Mononuclear cell (primary cell): ENCODE results near the gene LRRC4C. TPM values are rescaled to one million over a fixed set of nuclear protein-coding genes. Genes with fewer than 3 reads are reported as not detected.

ENCODE experiments used
- H3K27me3 ChIP-seq: 2 replicates; pipeline ENCODE4 v1.6.0; 2011; ENCODE audit warnings: low read length, control low read depth; ENCODE audit not compliant: insufficient read depth
- H3K4me1 ChIP-seq: 2 replicates; pipeline ENCODE4 v1.5.1; 2011; ENCODE audit warnings: mild to moderate bottlenecking, low read length, control low read depth; ENCODE audit not compliant: insufficient read depth
- H3K4me3 ChIP-seq: 2 replicates; pipeline ENCODE4 v1.5.1; 2011; ENCODE audit warnings: mild to moderate bottlenecking, low read length, moderate library complexity
- H3K9me3 ChIP-seq: 2 replicates; pipeline ENCODE4 v1.5.1; 2011; ENCODE audit warnings: low read depth, mild to moderate bottlenecking, control low read depth, low read length
- total RNA-seq: library from RNA; depleted of rRNA; stranded (reverse); fragments of >200 nt; gene quantifications from one replicate; pipeline ENCODE4 v1.2.3, GENCODE V29; 2012

LRRC4C gene
- not detected for total RNA-seq

- H3K4me3 ChIP-seq = no peak within 1 kb of the TSS
- peaks cover 7% of the 10 kb centered on the region for H3K27me3 ChIP-seq
- H3K4me1 ChIP-seq = no peaks in the 10 kb centered on the region
- no peaks in the 10 kb centered on the region for H3K9me3 ChIP-seq
These were observed at the start of gene LRRC4C for GRCh38 chr11:41459465-41460401. Gene LRRC4C (minus strand): TSS chr11:41459652.

- Histone ChIP-seq H3K4me1 (no peaks in the 10 kb centered on the region), H3K27me3 (no peaks in the 10 kb centered on the region), H3K4me3 (no peak overlapping the region), H3K9me3 (no peaks in the 10 kb centered on the region)
These were observed 48.7 kb upstream of the LRRC4C start for GRCh38 chr11:41508121-41508520.

GRCh38 chr11:41499429-41499828 lies 40.0 kb upstream of the LRRC4C start:
- no peak overlapping the region for H3K4me3 ChIP-seq
- H3K9me3 ChIP-seq = no peaks in the 10 kb centered on the region

GRCh38 chr11:41498726-41499125 lies 39.3 kb upstream of the LRRC4C start:
- no peaks in the 10 kb centered on the region for H3K9me3 ChIP-seq
- H3K27me3 ChIP-seq = no peaks in the 10 kb centered on the region
- no peaks in the 10 kb centered on the region for H3K4me1 ChIP-seq
- H3K4me3 ChIP-seq = no peak overlapping the region

More at GRCh38 chr11:41499429-41499828, 40.0 kb upstream of the LRRC4C start:
- H3K27me3 ChIP-seq = no peaks in the 10 kb centered on the region
- no peaks in the 10 kb centered on the region for H3K4me1 ChIP-seq

GRCh38 chr11:41497974-41498373 lies 38.5 kb upstream of the LRRC4C start:
- Histone ChIP-seq H3K27me3 (no peaks in the 10 kb centered on the region), H3K4me1 (no peaks in the 10 kb centered on the region), H3K9me3 (no peaks in the 10 kb centered on the region), H3K4me3 (no peak overlapping the region)

- no peaks in the 10 kb centered on the region for H3K4me1 ChIP-seq
- no peaks in the 10 kb centered on the region for H3K27me3 ChIP-seq
- no peaks in the 10 kb centered on the region for H3K9me3 ChIP-seq
- H3K4me3 ChIP-seq = no peak overlapping the region
These were observed 35.3 kb upstream of the LRRC4C start for GRCh38 chr11:41494716-41495115.

- H3K4me3 ChIP-seq = no peak overlapping the region
- H3K9me3 ChIP-seq = no peaks in the 10 kb centered on the region
- H3K27me3 ChIP-seq = no peaks in the 10 kb centered on the region
- H3K4me1 ChIP-seq = no peaks in the 10 kb centered on the region
These were observed 27.0 kb upstream of the LRRC4C start for GRCh38 chr11:41486424-41486823.

GRCh38 chr11:41483956-41484355 lies 24.5 kb upstream of the LRRC4C start:
- Histone ChIP-seq H3K27me3 (no peaks in the 10 kb centered on the region), H3K9me3 (no peaks in the 10 kb centered on the region), H3K4me3 (no peak overlapping the region), H3K4me1 (no peaks in the 10 kb centered on the region)

- Histone ChIP-seq H3K4me3 (no peak overlapping the region), H3K27me3 (no peaks in the 10 kb centered on the region), H3K4me1 (no peaks in the 10 kb centered on the region), H3K9me3 (no peaks in the 10 kb centered on the region)
These were observed 19.7 kb upstream of the LRRC4C start for GRCh38 chr11:41479179-41479578.

GRCh38 chr11:41461057-41461681 lies 1.7 kb upstream of the LRRC4C start:
- H3K4me3 ChIP-seq = no peak overlapping the region
- no peaks in the 10 kb centered on the region for H3K9me3 ChIP-seq
- H3K4me1 ChIP-seq = no peaks in the 10 kb centered on the region
- H3K27me3 ChIP-seq = peaks cover 7% of the 10 kb centered on the region

GRCh38 chr11:41458641-41459040 lies 811 bp downstream of the LRRC4C start:
- Histone ChIP-seq H3K9me3 (no peaks in the 10 kb centered on the region), H3K4me1 (no peaks in the 10 kb centered on the region), H3K27me3 (peaks cover 7% of the 10 kb centered on the region), H3K4me3 (no peak overlapping the region)

GRCh38 chr11:41458154-41458553 lies 1.3 kb downstream of the LRRC4C start:
- Histone ChIP-seq H3K4me1 (no peaks in the 10 kb centered on the region), H3K9me3 (no peaks in the 10 kb centered on the region), H3K4me3 (no peak overlapping the region), H3K27me3 (peaks cover 7% of the 10 kb centered on the region)

- Histone ChIP-seq H3K27me3 (peaks cover 7% of the 10 kb centered on the region), H3K9me3 (no peaks in the 10 kb centered on the region), H3K4me1 (no peaks in the 10 kb centered on the region), H3K4me3 (no peak overlapping the region)
These were observed 2.0 kb downstream of the LRRC4C start for GRCh38 chr11:41457216-41458014.

- Histone ChIP-seq H3K4me3 (no peak overlapping the region), H3K27me3 (peaks cover 7% of the 10 kb centered on the region), H3K9me3 (no peaks in the 10 kb centered on the region), H3K4me1 (no peaks in the 10 kb centered on the region)
These were observed 3.2 kb downstream of the LRRC4C start for GRCh38 chr11:41456269-41456668.

GRCh38 chr11:41451011-41451410 lies 8.4 kb downstream of the LRRC4C start:
- Histone ChIP-seq H3K4me3 (no peak overlapping the region), H3K9me3 (no peaks in the 10 kb centered on the region), H3K27me3 (no peaks in the 10 kb centered on the region), H3K4me1 (no peaks in the 10 kb centered on the region)
